ENCODE results near the gene TBC1D12. TPM values are rescaled to one million over a fixed set of nuclear protein-coding genes. Genes with fewer than 3 reads are reported as not detected.

TBC1D12 gene
- total RNA-seq, 2 experiments from 2014 or later: 1.9 to 3.9 TPM

DNA sequence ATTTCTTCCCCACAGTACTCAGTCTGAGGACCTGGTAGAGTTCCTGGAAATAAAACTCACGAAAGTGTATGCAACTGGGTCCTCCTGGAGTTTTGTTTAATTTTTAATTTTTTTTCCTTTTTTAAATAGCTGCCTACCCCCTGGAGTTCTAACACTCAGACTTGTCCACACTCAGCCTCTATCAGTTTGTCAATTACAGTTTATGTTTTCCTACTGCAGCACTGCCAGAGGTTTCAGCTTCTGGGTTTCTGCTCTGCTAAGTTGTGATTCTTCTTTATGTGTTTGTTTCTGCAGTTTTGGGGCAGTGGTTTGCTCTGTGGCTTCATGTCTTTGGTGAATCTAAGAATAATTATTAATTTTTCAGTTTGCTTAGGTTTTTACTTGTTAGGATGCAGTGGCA is 59.2 kb downstream of the TBC1D12 start:
- intact Hi-C loops (cut with micrococcal nuclease; ENCODE audit: unreplicated experiment): no loop called here
- ChIA-PET POLR2A (no interaction called here), CTCF (ENCODE audit: unreplicated experiment) (no interaction called here)
- no peak overlapping the region for H3K4me3 ChIP-seq (ENCODE audit: low read depth, low read length, poor library complexity, severe bottlenecking)
- no peaks in the 10 kb centered on the region for H4K20me1 ChIP-seq (ENCODE audit: insufficient read depth, low read length)
- DNase-seq (ENCODE audit: low spot score): no peak
- no peak overlapping the region for H3K4me2 ChIP-seq (ENCODE audit: low read length)
- TF ChIP-seq CTCF (conservative IDR thresholded peaks at IDR 0.05; ENCODE audit: low read length): no peak
- no peak for TF ChIP-seq EZH2phosphoT487 (IDR thresholded peaks at IDR 0.05; ENCODE audit: borderline replicate concordance, low read depth, low read length)
- no peak overlapping the region for H3K27ac ChIP-seq (ENCODE audit: low read depth, low read length, poor library complexity, severe bottlenecking)
- no peaks in the 10 kb centered on the region for H3K36me3 ChIP-seq (ENCODE audit: insufficient read depth, low read length)
- no peaks in the 10 kb centered on the region for H3K4me1 ChIP-seq (ENCODE audit: insufficient read depth, low read length, poor library complexity, severe bottlenecking)
- BruUV-seq (replicated peaks): no TSS peak
- H2AFZ ChIP-seq (ENCODE audit: low read length): no peak overlapping the region
- no peaks in the 10 kb centered on the region for H3K9me2 ChIP-seq (ENCODE audit: insufficient read depth, low read length)
- H3K79me2 ChIP-seq (ENCODE audit: insufficient read depth, low read depth, low read length): no peaks in the 10 kb centered on the region
- no peaks in the 10 kb centered on the region for H3K9me3 ChIP-seq (ENCODE audit: low read length)

DNA sequence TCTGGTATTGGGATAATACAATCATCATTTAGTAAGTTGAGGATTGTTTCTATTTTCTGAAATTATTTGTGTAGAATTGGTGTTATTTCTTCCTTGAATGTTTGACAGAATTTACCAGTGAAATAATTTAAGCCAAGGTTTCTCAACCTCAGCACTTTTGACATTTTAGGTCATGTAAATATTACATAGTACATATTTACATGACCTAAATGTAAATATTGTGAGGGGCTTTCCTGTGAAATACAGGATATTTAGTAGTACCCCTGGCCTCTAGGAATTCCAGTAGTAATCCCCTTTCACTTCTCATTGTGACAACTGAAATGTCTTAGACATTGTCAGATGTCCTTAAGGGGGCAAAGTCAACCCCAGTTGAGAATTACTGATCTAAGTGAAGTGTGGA is 59.8 kb downstream of the TBC1D12 start:
- ChIA-PET CTCF (ENCODE audit: unreplicated experiment) (no interaction called here), POLR2A (no interaction called here)
- no peaks in the 10 kb centered on the region for H3K79me2 ChIP-seq (ENCODE audit: insufficient read depth, low read depth, low read length)
- H4K20me1 ChIP-seq (ENCODE audit: insufficient read depth, low read length): no peaks in the 10 kb centered on the region
- no peaks in the 10 kb centered on the region for H3K9me3 ChIP-seq (ENCODE audit: low read length)
- TF ChIP-seq CTCF (conservative IDR thresholded peaks at IDR 0.05; ENCODE audit: low read length): no peak
- no peak for TF ChIP-seq EZH2phosphoT487 (IDR thresholded peaks at IDR 0.05; ENCODE audit: borderline replicate concordance, low read depth, low read length)
- H2AFZ ChIP-seq (ENCODE audit: low read length): no peak overlapping the region
- H3K36me3 ChIP-seq (ENCODE audit: insufficient read depth, low read length): no peaks in the 10 kb centered on the region
- H3K4me3 ChIP-seq (ENCODE audit: low read depth, low read length, poor library complexity, severe bottlenecking): no peak overlapping the region
- no peak overlapping the region for H3K4me2 ChIP-seq (ENCODE audit: low read length)
- no TSS peak for BruUV-seq (replicated peaks)
- intact Hi-C loops (cut with micrococcal nuclease; ENCODE audit: unreplicated experiment): no loop called here
- no peaks in the 10 kb centered on the region for H3K4me1 ChIP-seq (ENCODE audit: insufficient read depth, low read length, poor library complexity, severe bottlenecking)
- no peaks in the 10 kb centered on the region for H3K9me2 ChIP-seq (ENCODE audit: insufficient read depth, low read length)
- no peak overlapping the region for H3K27ac ChIP-seq (ENCODE audit: low read depth, low read length, poor library complexity, severe bottlenecking)
- no peak for DNase-seq (ENCODE audit: low spot score)

DNA sequence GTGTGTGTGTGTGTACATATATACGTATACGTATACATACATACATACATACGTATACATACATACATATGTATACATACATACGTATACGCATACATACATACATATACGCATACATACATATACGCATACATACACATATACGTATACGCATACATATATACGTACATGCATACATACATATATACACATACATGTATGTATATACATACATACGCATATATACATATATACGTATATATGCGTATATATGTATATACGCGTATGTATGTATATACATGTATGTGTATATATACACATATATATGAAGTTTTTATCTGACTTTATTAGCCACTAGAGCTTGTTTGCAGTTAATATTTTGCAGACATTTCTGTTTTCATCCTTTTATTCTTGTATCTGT is 63.3 kb downstream of the TBC1D12 start:
- intact Hi-C loops (cut with micrococcal nuclease; ENCODE audit: unreplicated experiment): no loop called here
- ChIA-PET CTCF (ENCODE audit: unreplicated experiment) (no interaction called here), POLR2A (no interaction called here)
- Histone ChIP-seq H3K27ac (ENCODE audit: low read depth, low read length, poor library complexity, severe bottlenecking) (no peak overlapping the region), H3K36me3 (ENCODE audit: insufficient read depth, low read length) (no peaks in the 10 kb centered on the region), H3K4me2 (ENCODE audit: low read length) (no peak overlapping the region), H4K20me1 (ENCODE audit: insufficient read depth, low read length) (no peaks in the 10 kb centered on the region; the same call in 1 of the 2 replicates), H3K79me2 (ENCODE audit: insufficient read depth, low read depth, low read length) (no peaks in the 10 kb centered on the region), H3K9me3 (ENCODE audit: low read length) (no peaks in the 10 kb centered on the region), H3K4me3 (ENCODE audit: low read depth, low read length, poor library complexity, severe bottlenecking) (no peak overlapping the region), H3K9me2 (ENCODE audit: insufficient read depth, low read length) (no peaks in the 10 kb centered on the region), H2AFZ (ENCODE audit: low read length) (no peak overlapping the region), H3K4me1 (ENCODE audit: insufficient read depth, low read length, poor library complexity, severe bottlenecking) (no peaks in the 10 kb centered on the region)
- no peak for TF ChIP-seq CTCF (conservative IDR thresholded peaks at IDR 0.05; ENCODE audit: low read length)
- no peak for TF ChIP-seq EZH2phosphoT487 (IDR thresholded peaks at IDR 0.05; ENCODE audit: borderline replicate concordance, low read depth, low read length)
- BruUV-seq (replicated peaks): no TSS peak
- DNase-seq (ENCODE audit: low spot score): no peak

All from OCI-LY7 (cell line).